ENCODE data around the gene CFAP100.

GRCh38 chr3:126485176-126485897 is 90.6 kb downstream of the CFAP100 start:
- TF ChIP-seq, protein P1, sequence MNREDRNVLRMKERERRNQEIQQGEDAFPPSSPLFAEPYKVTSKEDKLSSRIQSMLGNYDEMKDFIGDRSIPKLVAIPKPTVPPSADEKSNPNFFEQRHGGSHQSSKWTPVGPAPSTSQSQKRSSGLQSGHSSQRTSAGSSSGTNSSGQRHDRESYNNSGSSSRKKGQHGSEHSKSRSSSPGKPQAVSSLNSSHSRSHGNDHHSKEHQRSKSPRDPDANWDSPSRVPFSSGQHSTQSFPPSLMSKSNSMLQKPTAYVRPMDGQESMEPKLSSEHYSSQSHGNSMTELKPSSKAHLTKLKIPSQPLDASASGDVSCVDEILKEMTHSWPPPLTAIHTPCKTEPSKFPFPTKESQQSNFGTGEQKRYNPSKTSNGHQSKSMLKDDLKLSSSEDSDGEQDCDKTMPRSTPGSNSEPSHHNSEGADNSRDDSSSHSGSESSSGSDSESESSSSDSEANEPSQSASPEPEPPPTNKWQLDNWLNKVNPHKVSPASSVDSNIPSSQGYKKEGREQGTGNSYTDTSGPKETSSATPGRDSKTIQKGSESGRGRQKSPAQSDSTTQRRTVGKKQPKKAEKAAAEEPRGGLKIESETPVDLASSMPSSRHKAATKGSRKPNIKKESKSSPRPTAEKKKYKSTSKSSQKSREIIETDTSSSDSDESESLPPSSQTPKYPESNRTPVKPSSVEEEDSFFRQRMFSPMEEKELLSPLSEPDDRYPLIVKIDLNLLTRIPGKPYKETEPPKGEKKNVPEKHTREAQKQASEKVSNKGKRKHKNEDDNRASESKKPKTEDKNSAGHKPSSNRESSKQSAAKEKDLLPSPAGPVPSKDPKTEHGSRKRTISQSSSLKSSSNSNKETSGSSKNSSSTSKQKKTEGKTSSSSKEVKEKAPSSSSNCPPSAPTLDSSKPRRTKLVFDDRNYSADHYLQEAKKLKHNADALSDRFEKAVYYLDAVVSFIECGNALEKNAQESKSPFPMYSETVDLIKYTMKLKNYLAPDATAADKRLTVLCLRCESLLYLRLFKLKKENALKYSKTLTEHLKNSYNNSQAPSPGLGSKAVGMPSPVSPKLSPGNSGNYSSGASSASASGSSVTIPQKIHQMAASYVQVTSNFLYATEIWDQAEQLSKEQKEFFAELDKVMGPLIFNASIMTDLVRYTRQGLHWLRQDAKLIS (CRISPR knock-in tag; IDR thresholded peaks at IDR 0.05): no peak
- TF ChIP-seq JUND (IDR thresholded peaks at IDR 0.05; ENCODE audit: borderline replicate concordance, low read depth, low read length) (no peak), JUND (tag; IDR thresholded peaks at IDR 0.05; ENCODE audit: borderline replicate concordance, low read depth, low read length) (no peak)

All from K562 (cell line).